ENCODE results near the gene ESCO1. TPM values are rescaled to one million over a fixed set of nuclear protein-coding genes. Genes with fewer than 3 reads are reported as not detected.

Gene ESCO1
- total and polyA plus RNA-seq, 2 of the 4 experiments (the other 2 are of a cell fraction): 3.1 to 4.5 TPM

GRCh38 chr18:21513292-21513691 lies 87.2 kb downstream of the ESCO1 start:
- dilution Hi-C loops (cut with HindIII; ENCODE audit: low sequenced_read_pairs, unreplicated experiment) (no loop called here), in situ Hi-C loops (cut with MboI; ENCODE audit: low sequenced_read_pairs) (no loop called here), intact Hi-C loops (cut with micrococcal nuclease) (no loop called here)
- no peak overlapping the region for H2AK5ac ChIP-seq (ENCODE audit: low read depth, low read length)
- H3K4me1 ChIP-seq (ENCODE audit: control insufficient read depth, insufficient read depth, low read length): peaks cover 3% of the 10 kb centered on the region
- no peak overlapping the region for H3K56ac ChIP-seq (ENCODE audit: extremely low read depth, insufficient read depth, low read length)
- H3K9ac ChIP-seq (ENCODE audit: low read depth, low read length): no peak overlapping the region
- H2AFZ ChIP-seq (replicated peaks; ENCODE audit: low read length, poor library complexity): no peak overlapping the region
- 0 out of 2 replicates have a peak overlapping the region, but pooled peaks have one; percentile 14 for H4K5ac ChIP-seq (ENCODE audit: low read depth, low read length)
- H3K18ac ChIP-seq (ENCODE audit: low read depth, low read length): no peak overlapping the region
- no peak overlapping the region for H2BK15ac ChIP-seq (ENCODE audit: low read depth, low read length)
- ATAC-seq (ENCODE audit: low read depth) (peak; percentile 77), DNase-seq (peak; percentile 45)
- whole genome bisulfite sequencing, 2 experiments (ENCODE audit: extremely low coverage in 2 of 2, insufficient read length in 1 of 2): no CpG with 5 or more reads among the region's 2 CpGs
- no TSS peak for BruUV-seq (replicated peaks)
- no peaks in the 10 kb centered on the region for H3K79me1 ChIP-seq (ENCODE audit: low read depth in 1 of 2, low read length in 2 of 2)
- peaks cover 2% of the 10 kb centered on the region for H3K36me3 ChIP-seq (ENCODE audit: control insufficient read depth, insufficient read depth, low read length)
- no peaks in the 10 kb centered on the region for H3K27me3 ChIP-seq (ENCODE audit: control insufficient read depth, insufficient read depth, low read length)
- no peak overlapping the region for H3K4ac ChIP-seq (ENCODE audit: low read depth, low read length)
- H4K91ac ChIP-seq (ENCODE audit: insufficient read depth, low read depth, low read length): no peak overlapping the region
- H2BK20ac ChIP-seq (ENCODE audit: low read depth, low read length): no peak overlapping the region
- no peak overlapping the region for H3K23ac ChIP-seq (ENCODE audit: low read depth, low read length)
- no peaks in the 10 kb centered on the region for H4K20me1 ChIP-seq (ENCODE audit: insufficient read depth, low read length)
- H3K9me3 ChIP-seq (ENCODE audit: control insufficient read depth, insufficient read depth, low read length): no peaks in the 10 kb centered on the region
- CTCF ChIA-PET: no interaction called here
- no peak overlapping the region for H3K27ac ChIP-seq (ENCODE audit: insufficient read depth, low read length)
- no peak overlapping the region; the same call in 1 of the 2 replicates for H3K4me2 ChIP-seq (ENCODE audit: low read depth, low read length)
- no peak overlapping the region for H3K4me3 ChIP-seq (ENCODE audit: insufficient read depth, low read depth, low read length)
- H2BK120ac ChIP-seq (ENCODE audit: low read depth, low read length): no peak overlapping the region
- no peak overlapping the region for H4K8ac ChIP-seq (ENCODE audit: low read depth in 2 of 2, low read length in 2 of 2)
- no peak overlapping the region for H2BK5ac ChIP-seq (ENCODE audit: low read depth, low read length, poor library complexity, severe bottlenecking)
- no peaks in the 10 kb centered on the region for H3K9me1 ChIP-seq (ENCODE audit: insufficient read depth, low read length)
- TF ChIP-seq USF2 (IDR thresholded peaks at IDR 0.05; ENCODE audit: low read depth, low read length) (no peak), MAZ (IDR thresholded peaks at IDR 0.05; ENCODE audit: borderline replicate concordance, low read depth, low read length) (no peak), NFE2L2 (IDR thresholded peaks at IDR 0.05; ENCODE audit: low read depth, low read length) (no peak), FOS (IDR thresholded peaks at IDR 0.05; ENCODE audit: low read depth, low read length) (no peak), MXI1 (IDR thresholded peaks at IDR 0.05; ENCODE audit: borderline replicate concordance, low read depth, low read length) (no peak), ELK1 (IDR thresholded peaks at IDR 0.05; ENCODE audit: borderline replicate concordance, low read depth, low read length) (no peak), POLR2A (IDR thresholded peaks at IDR 0.05; ENCODE audit: low read depth, low read length) (no peak), SMC3 (IDR thresholded peaks at IDR 0.05; ENCODE audit: low read depth, low read length) (no peak), CHD1 (IDR thresholded peaks at IDR 0.05; ENCODE audit: low read depth, low read length) (no peak), CEBPB (IDR thresholded peaks at IDR 0.05; ENCODE audit: low read depth, low read length) (no peak), MAFK (IDR thresholded peaks at IDR 0.05; ENCODE audit: low read depth, low read length) (no peak), CTCF (conservative IDR thresholded peaks at IDR 0.05; ENCODE audit: low read depth, low read length) (no peak), RCOR1 (IDR thresholded peaks at IDR 0.05; ENCODE audit: insufficient replicate concordance, low read length) (no peak), RFX5 (IDR thresholded peaks at IDR 0.05; ENCODE audit: low read depth, low read length) (no peak), BHLHE40 (IDR thresholded peaks at IDR 0.05; ENCODE audit: low read depth, low read length) (no peak), RAD21 (IDR thresholded peaks at IDR 0.05; ENCODE audit: low read length) (no peak)
- H2AK9ac ChIP-seq (replicated peaks; ENCODE audit: low read depth, low read length, poor library complexity): no peak overlapping the region
- POLR2A ChIA-PET (ENCODE audit: unreplicated experiment): no interaction called here
- no peak overlapping the region for H3K14ac ChIP-seq (replicated peaks; ENCODE audit: low read depth, low read length)

Data from IMR-90 (cell line).